A549 (cell line): ENCODE results near the gene ARMCX1. TPM values are rescaled to one million over a fixed set of nuclear protein-coding genes. Genes with fewer than 3 reads are reported as not detected.

Source experiments
- ATAC-seq, 2 experiments: fragments of 200-7000 bp in 1 of 2; fragments of >200 bp in 1 of 2; cut with Nextera tagmentation in 1 of 2; cut with Tn5 transposase in 1 of 2; 3 replicates each; pipeline versions ENCODE4 v1.8.0 to v1.9.1; 2018 to 2020; ENCODE audit warnings: mild to moderate bottlenecking in 1 of 2, moderate library complexity in 1 of 2
- CTCF ChIA-PET: fragments of 300-600 bp; sonication (Branson Sonifier 250); formaldehyde crosslinking; extraction: SDS; loops from one replicate; lab custom pipeline; 2021; ENCODE audit warnings: antibody characterized with exemption, inconsistent platforms; lab: Yijun Ruan, JAX
- POLR2A ChIA-PET: fragments of 350-600 bp; formaldehyde crosslinking; extraction: SDS; loops from one replicate; lab custom pipeline; 2021; ENCODE audit warnings: antibody characterized with exemption, inconsistent platforms; lab: Yijun Ruan, JAX
- DNase-seq, 2 experiments: peaks; one replicate each; pipeline versions ENCODE4 v3.0.0 to v3.0.0-alpha.2; 2011 to 2016; ENCODE audit warnings: low read depth in 1 of 2, low spot score in 1 of 2
- FAIRE-seq: peaks from 2 replicates; lab custom pipeline; 2011; peaks lifted over from hg19 to GRCh38; lab: Jason Lieb, UNC
- H3K27ac ChIP-seq, 2 experiments: fragments of >200 bp; sonication (Bioruptor Twin); formaldehyde crosslinking; 3 replicates each; pipeline ENCODE4 v1.5.1; 2016 to 2017
- H3K4me1 ChIP-seq: fragments of >200 bp; sonication (Bioruptor Twin); formaldehyde crosslinking; 3 replicates; pipeline ENCODE4 v1.6.1; 2016
- H3K4me2 ChIP-seq: fragments of >200 bp; sonication (Bioruptor Twin); formaldehyde crosslinking; 3 replicates; pipeline ENCODE4 v1.6.1; 2016
- H3K4me3 ChIP-seq: fragments of >200 bp; sonication (Bioruptor Twin); formaldehyde crosslinking; 3 replicates; pipeline ENCODE4 v1.5.1; 2016
- H3K9me3 ChIP-seq: fragments of >200 bp; sonication (Bioruptor Twin); formaldehyde crosslinking; 3 replicates; pipeline ENCODE4 v1.6.1; 2016
- CHD4 ChIP-seq: fragments of 200-600 bp; sonication (generic); IDR thresholded peaks from 2 replicates; pipeline ENCODE4 v1.6.1; 2016; ENCODE audit warnings: antibody characterized with exemption, mild to moderate bottlenecking, borderline replicate concordance
- EP300 ChIP-seq, 2 experiments: fragments of >200 bp; sonication (Bioruptor Twin); formaldehyde crosslinking; IDR thresholded peaks; 2 replicates in 1 of 2; 3 replicates in 1 of 2; pipeline ENCODE4 v1.6.1; 2016 to 2017
- FOSL2 ChIP-seq, 2 experiments: fragments of 450-650 bp in 1 of 2; fragments of >200 bp in 1 of 2; sonication (Bioruptor Twin) in 1 of 2; formaldehyde crosslinking; IDR thresholded peaks; 2 replicates each; pipeline versions ENCODE4 v1.5.0 to v1.6.1; 2016 to 2020; ENCODE audit warnings: mild to moderate bottlenecking in 1 of 2, moderate library complexity in 1 of 2
- KDM1A ChIP-seq: fragments of 200-600 bp; sonication (generic); IDR thresholded peaks from 2 replicates; pipeline ENCODE4 v1.6.1; 2016; ENCODE audit warnings: low read depth, mild to moderate bottlenecking
- KDM5A ChIP-seq: fragments of 200-600 bp; sonication (generic); IDR thresholded peaks from 2 replicates; pipeline ENCODE4 v1.6.1; 2016; ENCODE audit warnings: antibody characterized with exemption, mild to moderate bottlenecking
- MAFK ChIP-seq: fragments of 450-650 bp; IDR thresholded peaks from 2 replicates; pipeline ENCODE4 v1.6.1; 2014; ENCODE audit not compliant: partially characterized antibody
- RCOR1 ChIP-seq: fragments of 150-350 bp; IDR thresholded peaks from 2 replicates; pipeline ENCODE4 v1.6.1; 2014; ENCODE audit warnings: antibody characterized with exemption, low read length, low read depth
- TFCP2L1 ChIP-seq: fragments of 250-450 bp; sonication (Bioruptor Pico); IDR thresholded peaks from 2 replicates; pipeline ENCODE4 v1.5.0; 2021; ENCODE audit warnings: mild to moderate bottlenecking
- TP53 ChIP-seq: fragments of 250-450 bp; sonication (Bioruptor Pico); IDR thresholded peaks from 2 replicates; pipeline ENCODE4 v1.5.0; 2021; ENCODE audit warnings: mild to moderate bottlenecking, moderate library complexity
- ZC3H11A ChIP-seq: fragments of 450-650 bp; IDR thresholded peaks from 2 replicates; pipeline ENCODE4 v1.6.1; 2014; ENCODE audit warnings: antibody characterized with exemption, mild to moderate bottlenecking
- ZNF302 ChIP-seq: fragments of 250-450 bp; sonication (Bioruptor Pico); IDR thresholded peaks from 2 replicates; pipeline ENCODE4 v1.9.0; 2021; ENCODE audit warnings: inconsistent platforms, mild to moderate bottlenecking, moderate library complexity
- WGBS: methylation state at CpG from one replicate; pipeline ENCODE4 v1.1.6; 2017; ENCODE audit errors: missing lambda C conversion rate; 5-methylcytosine and 5-hydroxymethylcytosine counted together
- polyA plus RNA-seq, 4 experiments: library from polyadenylated mRNA; depleted of rRNA in 3 of 4; stranded (reverse); fragments of >200 nt; fragmentation: RNase III in 1 of 4; extraction: RNeasy Plus Mini Kit Qiagen cat#74134 plus additional on column Dnase treatment in 1 of 4; gene quantifications; 2 replicates in 3 of 4; 3 replicates in 1 of 4; pipeline ENCODE4 v1.2.3, GENCODE V29; 2011 to 2017
- TF ChIP-seq, protein P1 (sequence below): IDR thresholded peaks from 2 replicates; pipeline ENCODE4 v1.6.1; 2012
- TF ChIP-seq, protein P2 (sequence below): fragments of 200-600 bp; sonication (generic); IDR thresholded peaks from 2 replicates; pipeline ENCODE4 v1.6.1; 2016; ENCODE audit warnings: antibody characterized with exemption, mild to moderate bottlenecking, moderate library complexity
- TF ChIP-seq, protein P3 (sequence below): fragments of >200 bp; sonication (Bioruptor Twin); formaldehyde crosslinking; IDR thresholded peaks from 3 replicates; pipeline ENCODE4 v1.5.1; 2016

The ARMCX1 gene
- polyA plus RNA-seq, 2 of the 4 experiments (the other 2 are of a cell fraction) = 0.48 to 0.89 TPM

DNA sequence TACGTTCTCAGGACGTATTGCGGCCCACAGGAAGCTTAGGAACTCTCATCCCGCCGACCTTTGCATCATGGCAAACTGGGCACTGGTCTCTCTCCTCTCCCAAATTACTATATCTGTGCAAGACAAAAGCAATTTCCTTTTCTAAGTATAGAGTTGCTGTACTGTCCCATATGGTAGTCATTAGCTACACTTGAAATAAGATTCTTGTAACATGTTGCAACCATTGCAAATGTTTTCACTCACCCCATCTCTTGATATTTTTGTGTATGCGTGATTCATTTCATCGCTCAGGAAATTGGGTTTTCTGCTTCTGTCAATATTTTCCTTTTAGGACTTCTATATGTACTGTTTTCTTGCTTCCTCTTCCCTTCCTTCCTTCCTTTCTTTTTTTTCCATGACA, 51.7 kb downstream of the ARMCX1 start:
- H3K4me3 ChIP-seq = no peak overlapping the region
- H3K4me2 ChIP-seq = no peak overlapping the region
- POLR2A ChIA-PET = no interaction called here
- H3K27ac ChIP-seq = no peak overlapping the region
- no peaks in the 10 kb centered on the region for H3K9me3 ChIP-seq
- no peaks in the 10 kb centered on the region for H3K4me1 ChIP-seq
- TF ChIP-seq TFCP2L1 (CRISPR knock-in tag) (no peak), MAFK (no peak), FOSL2 (IDR thresholded peaks at IDR 0.05) (no peak), FOSL2 (CRISPR knock-in tag; IDR thresholded peaks at IDR 0.05) (no peak), KDM5A (no peak), ZC3H11A (no peak), EP300 (IDR thresholded peaks at IDR 0.05) (no peak), KDM1A (no peak), CHD4 (no peak), RCOR1 (no peak), ZNF302 (CRISPR knock-in tag) (no peak), TP53 (CRISPR knock-in tag) (no peak)
- TF ChIP-seq, protein P1, sequence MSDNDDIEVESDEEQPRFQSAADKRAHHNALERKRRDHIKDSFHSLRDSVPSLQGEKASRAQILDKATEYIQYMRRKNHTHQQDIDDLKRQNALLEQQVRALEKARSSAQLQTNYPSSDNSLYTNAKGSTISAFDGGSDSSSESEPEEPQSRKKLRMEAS = no peak
- TF ChIP-seq, protein P2, sequence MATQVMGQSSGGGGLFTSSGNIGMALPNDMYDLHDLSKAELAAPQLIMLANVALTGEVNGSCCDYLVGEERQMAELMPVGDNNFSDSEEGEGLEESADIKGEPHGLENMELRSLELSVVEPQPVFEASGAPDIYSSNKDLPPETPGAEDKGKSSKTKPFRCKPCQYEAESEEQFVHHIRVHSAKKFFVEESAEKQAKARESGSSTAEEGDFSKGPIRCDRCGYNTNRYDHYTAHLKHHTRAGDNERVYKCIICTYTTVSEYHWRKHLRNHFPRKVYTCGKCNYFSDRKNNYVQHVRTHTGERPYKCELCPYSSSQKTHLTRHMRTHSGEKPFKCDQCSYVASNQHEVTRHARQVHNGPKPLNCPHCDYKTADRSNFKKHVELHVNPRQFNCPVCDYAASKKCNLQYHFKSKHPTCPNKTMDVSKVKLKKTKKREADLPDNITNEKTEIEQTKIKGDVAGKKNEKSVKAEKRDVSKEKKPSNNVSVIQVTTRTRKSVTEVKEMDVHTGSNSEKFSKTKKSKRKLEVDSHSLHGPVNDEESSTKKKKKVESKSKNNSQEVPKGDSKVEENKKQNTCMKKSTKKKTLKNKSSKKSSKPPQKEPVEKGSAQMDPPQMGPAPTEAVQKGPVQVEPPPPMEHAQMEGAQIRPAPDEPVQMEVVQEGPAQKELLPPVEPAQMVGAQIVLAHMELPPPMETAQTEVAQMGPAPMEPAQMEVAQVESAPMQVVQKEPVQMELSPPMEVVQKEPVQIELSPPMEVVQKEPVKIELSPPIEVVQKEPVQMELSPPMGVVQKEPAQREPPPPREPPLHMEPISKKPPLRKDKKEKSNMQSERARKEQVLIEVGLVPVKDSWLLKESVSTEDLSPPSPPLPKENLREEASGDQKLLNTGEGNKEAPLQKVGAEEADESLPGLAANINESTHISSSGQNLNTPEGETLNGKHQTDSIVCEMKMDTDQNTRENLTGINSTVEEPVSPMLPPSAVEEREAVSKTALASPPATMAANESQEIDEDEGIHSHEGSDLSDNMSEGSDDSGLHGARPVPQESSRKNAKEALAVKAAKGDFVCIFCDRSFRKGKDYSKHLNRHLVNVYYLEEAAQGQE = no peak
- TF ChIP-seq, protein P3, sequence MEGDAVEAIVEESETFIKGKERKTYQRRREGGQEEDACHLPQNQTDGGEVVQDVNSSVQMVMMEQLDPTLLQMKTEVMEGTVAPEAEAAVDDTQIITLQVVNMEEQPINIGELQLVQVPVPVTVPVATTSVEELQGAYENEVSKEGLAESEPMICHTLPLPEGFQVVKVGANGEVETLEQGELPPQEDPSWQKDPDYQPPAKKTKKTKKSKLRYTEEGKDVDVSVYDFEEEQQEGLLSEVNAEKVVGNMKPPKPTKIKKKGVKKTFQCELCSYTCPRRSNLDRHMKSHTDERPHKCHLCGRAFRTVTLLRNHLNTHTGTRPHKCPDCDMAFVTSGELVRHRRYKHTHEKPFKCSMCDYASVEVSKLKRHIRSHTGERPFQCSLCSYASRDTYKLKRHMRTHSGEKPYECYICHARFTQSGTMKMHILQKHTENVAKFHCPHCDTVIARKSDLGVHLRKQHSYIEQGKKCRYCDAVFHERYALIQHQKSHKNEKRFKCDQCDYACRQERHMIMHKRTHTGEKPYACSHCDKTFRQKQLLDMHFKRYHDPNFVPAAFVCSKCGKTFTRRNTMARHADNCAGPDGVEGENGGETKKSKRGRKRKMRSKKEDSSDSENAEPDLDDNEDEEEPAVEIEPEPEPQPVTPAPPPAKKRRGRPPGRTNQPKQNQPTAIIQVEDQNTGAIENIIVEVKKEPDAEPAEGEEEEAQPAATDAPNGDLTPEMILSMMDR = no peak
- CTCF ChIA-PET = no interaction called here
- WGBS = 71% methylated on average over 2 of the region's 7 CpGs
- no peak for DNase-seq
- ATAC-seq = no peak
- FAIRE-seq = no peak

Other genes with a start within 250 kb of the ARMCX1 start
- gene TIMM8A, start 201.8 kb upstream of the ARMCX1 start, polyA plus RNA-seq (2011; rRNA removed) = 22.2 and 24.5 TPM in 2 replicates
- gene TIMM8A, start 201.8 kb upstream of the ARMCX1 start, polyA plus RNA-seq (2017; fragmentation: RNase III; extraction: RNeasy Plus Mini Kit Qiagen cat#74134 plus additional on column Dnase treatment) = 34.2 to 38.7 TPM (median 36.8 TPM) in 3 replicates
- 0.05 and 0.26 TPM in 2 replicates for gene BTK, start 164.4 kb upstream of the ARMCX1 start, polyA plus RNA-seq (2011; rRNA removed)
- 0.05 to 0.20 TPM (median 0.18 TPM) in 3 replicates for gene BTK, start 164.4 kb upstream of the ARMCX1 start, polyA plus RNA-seq (2017; fragmentation: RNase III; extraction: RNeasy Plus Mini Kit Qiagen cat#74134 plus additional on column Dnase treatment)
- gene RPL36A, start 159.5 kb upstream of the ARMCX1 start, polyA plus RNA-seq (2011; rRNA removed) = 2,853 and 3,171 TPM in 2 replicates
- 2,347 to 2,811 TPM (median 2,529 TPM) in 3 replicates for gene RPL36A, start 159.5 kb upstream of the ARMCX1 start, polyA plus RNA-seq (2017; fragmentation: RNase III; extraction: RNeasy Plus Mini Kit Qiagen cat#74134 plus additional on column Dnase treatment)
- 184 and 186 TPM in 2 replicates for gene GLA, start 142.6 kb upstream of the ARMCX1 start, polyA plus RNA-seq (2011; rRNA removed)
- gene GLA, start 142.6 kb upstream of the ARMCX1 start, polyA plus RNA-seq (2017; fragmentation: RNase III; extraction: RNeasy Plus Mini Kit Qiagen cat#74134 plus additional on column Dnase treatment) = 136 to 148 TPM (median 147 TPM) in 3 replicates
- 50.1 and 55.4 TPM in 2 replicates for gene HNRNPH2, start 142.3 kb upstream of the ARMCX1 start, polyA plus RNA-seq (2011; rRNA removed)
- gene HNRNPH2, start 142.3 kb upstream of the ARMCX1 start, polyA plus RNA-seq (2017; fragmentation: RNase III; extraction: RNeasy Plus Mini Kit Qiagen cat#74134 plus additional on column Dnase treatment) = 74.9 to 88.0 TPM (median 86.5 TPM) in 3 replicates
- gene ARMCX4, start 65.1 kb upstream of the ARMCX1 start, polyA plus RNA-seq (2011; rRNA removed) = 1.3 and 1.4 TPM in 2 replicates
- gene ARMCX4, start 65.1 kb upstream of the ARMCX1 start, polyA plus RNA-seq (2017; fragmentation: RNase III; extraction: RNeasy Plus Mini Kit Qiagen cat#74134 plus additional on column Dnase treatment) = 1.2 to 2.0 TPM (median 1.6 TPM) in 3 replicates
- 54.8 and 68.4 TPM in 2 replicates for gene ARMCX6, start 67.5 kb downstream of the ARMCX1 start, polyA plus RNA-seq (2011; rRNA removed)
- 31.9 to 40.6 TPM (median 34.6 TPM) in 3 replicates for gene ARMCX6, start 67.5 kb downstream of the ARMCX1 start, polyA plus RNA-seq (2017; fragmentation: RNase III; extraction: RNeasy Plus Mini Kit Qiagen cat#74134 plus additional on column Dnase treatment)
- gene ARMCX3, start 72.6 kb downstream of the ARMCX1 start, polyA plus RNA-seq (2011; rRNA removed) = 28.0 and 33.0 TPM in 2 replicates
- gene ARMCX3, start 72.6 kb downstream of the ARMCX1 start, polyA plus RNA-seq (2017; fragmentation: RNase III; extraction: RNeasy Plus Mini Kit Qiagen cat#74134 plus additional on column Dnase treatment) = 29.4 to 37.5 TPM (median 35.4 TPM) in 3 replicates
- gene ARMCX2, start 109.3 kb downstream of the ARMCX1 start, polyA plus RNA-seq (2011; rRNA removed) = 0.13 and 0.15 TPM in 2 replicates
- gene ARMCX2, start 109.3 kb downstream of the ARMCX1 start, polyA plus RNA-seq (2017; fragmentation: RNase III; extraction: RNeasy Plus Mini Kit Qiagen cat#74134 plus additional on column Dnase treatment) = 0.08 TPM in 1 of 3 replicates, not detected in the others